Left ventricle myocardium inferior (tissue), 1 donor: ENCODE results near the gene EDN1. TPM values are rescaled to one million over a fixed set of nuclear protein-coding genes. Genes with fewer than 3 reads are reported as not detected.

Experiments used
- DNase-seq: peaks from one replicate; pipeline ENCODE4 v3.0.0-alpha.2; 2020
- H3K27ac ChIP-seq: fragments of 200-600 bp; replicated peaks from 2 replicates; pipeline ENCODE4 v1.8.0; 2021
- H3K27me3 ChIP-seq: fragments of 200-600 bp; 2 replicates; pipeline ENCODE4 v1.8.0; 2021; ENCODE audit warnings: low read depth
- H3K36me3 ChIP-seq: fragments of 200-600 bp; 2 replicates; pipeline ENCODE4 v1.8.0; 2021
- H3K4me1 ChIP-seq: fragments of 200-600 bp; 2 replicates; pipeline ENCODE4 v1.8.0; 2021
- H3K4me3 ChIP-seq: fragments of 200-600 bp; 2 replicates; pipeline ENCODE4 v1.8.0; 2021; ENCODE audit warnings: mild to moderate bottlenecking, moderate library complexity
- H3K9me3 ChIP-seq: fragments of 200-600 bp; replicated peaks from 2 replicates; pipeline ENCODE4 v1.8.0; 2021
- intact Hi-C: fragments of 100-400 bp; cut with micrococcal nuclease; formaldehyde crosslinking; loops from one replicate; pipeline ENCODE4 v1.11.0; 2022
- total RNA-seq: library from RNA; stranded (reverse); fragmentation: NEBNext Ultra II Directional; extraction: Animal tissue kit (Norgen Biotek cat#: 25700); gene quantifications from one replicate; pipeline ENCODE4 v1.2.1, GENCODE V29; 2021
- TF ChIP-seq, protein P1 (sequence below): fragments of 200-600 bp; IDR thresholded peaks from 2 replicates; pipeline ENCODE4 v1.8.0; 2021; ENCODE audit warnings: antibody characterized with exemption, mild to moderate bottlenecking, borderline replicate concordance
- donor health status: DM: no; HTN: yes; CAD: no; lungs with severe emphysema.

EDN1 gene
- total RNA-seq, 1 donor from 2014 or later: 5.9 TPM

GRCh38 chr6:12277386-12277785 is 12.8 kb upstream of the EDN1 start:
- peaks cover 2% of the 10 kb centered on the region for H3K27me3 ChIP-seq
- TF ChIP-seq, protein P1, sequence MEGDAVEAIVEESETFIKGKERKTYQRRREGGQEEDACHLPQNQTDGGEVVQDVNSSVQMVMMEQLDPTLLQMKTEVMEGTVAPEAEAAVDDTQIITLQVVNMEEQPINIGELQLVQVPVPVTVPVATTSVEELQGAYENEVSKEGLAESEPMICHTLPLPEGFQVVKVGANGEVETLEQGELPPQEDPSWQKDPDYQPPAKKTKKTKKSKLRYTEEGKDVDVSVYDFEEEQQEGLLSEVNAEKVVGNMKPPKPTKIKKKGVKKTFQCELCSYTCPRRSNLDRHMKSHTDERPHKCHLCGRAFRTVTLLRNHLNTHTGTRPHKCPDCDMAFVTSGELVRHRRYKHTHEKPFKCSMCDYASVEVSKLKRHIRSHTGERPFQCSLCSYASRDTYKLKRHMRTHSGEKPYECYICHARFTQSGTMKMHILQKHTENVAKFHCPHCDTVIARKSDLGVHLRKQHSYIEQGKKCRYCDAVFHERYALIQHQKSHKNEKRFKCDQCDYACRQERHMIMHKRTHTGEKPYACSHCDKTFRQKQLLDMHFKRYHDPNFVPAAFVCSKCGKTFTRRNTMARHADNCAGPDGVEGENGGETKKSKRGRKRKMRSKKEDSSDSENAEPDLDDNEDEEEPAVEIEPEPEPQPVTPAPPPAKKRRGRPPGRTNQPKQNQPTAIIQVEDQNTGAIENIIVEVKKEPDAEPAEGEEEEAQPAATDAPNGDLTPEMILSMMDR: no peak
- peaks cover 1% of the 10 kb centered on the region for H3K9me3 ChIP-seq
- H3K36me3 ChIP-seq: no peaks in the 10 kb centered on the region
- intact Hi-C loops: no loop called here
- DNase-seq: no peak
- H3K4me1 ChIP-seq: peaks cover 5% of the 10 kb centered on the region
- H3K27ac ChIP-seq: no peak overlapping the region
- no peak overlapping the region for H3K4me3 ChIP-seq

- intact Hi-C loops: no loop called here
- peaks cover 5% of the 10 kb centered on the region for H3K4me1 ChIP-seq
These were observed 11.2 kb upstream of the EDN1 start for GRCh38 chr6:12278915-12279314.

DNA sequence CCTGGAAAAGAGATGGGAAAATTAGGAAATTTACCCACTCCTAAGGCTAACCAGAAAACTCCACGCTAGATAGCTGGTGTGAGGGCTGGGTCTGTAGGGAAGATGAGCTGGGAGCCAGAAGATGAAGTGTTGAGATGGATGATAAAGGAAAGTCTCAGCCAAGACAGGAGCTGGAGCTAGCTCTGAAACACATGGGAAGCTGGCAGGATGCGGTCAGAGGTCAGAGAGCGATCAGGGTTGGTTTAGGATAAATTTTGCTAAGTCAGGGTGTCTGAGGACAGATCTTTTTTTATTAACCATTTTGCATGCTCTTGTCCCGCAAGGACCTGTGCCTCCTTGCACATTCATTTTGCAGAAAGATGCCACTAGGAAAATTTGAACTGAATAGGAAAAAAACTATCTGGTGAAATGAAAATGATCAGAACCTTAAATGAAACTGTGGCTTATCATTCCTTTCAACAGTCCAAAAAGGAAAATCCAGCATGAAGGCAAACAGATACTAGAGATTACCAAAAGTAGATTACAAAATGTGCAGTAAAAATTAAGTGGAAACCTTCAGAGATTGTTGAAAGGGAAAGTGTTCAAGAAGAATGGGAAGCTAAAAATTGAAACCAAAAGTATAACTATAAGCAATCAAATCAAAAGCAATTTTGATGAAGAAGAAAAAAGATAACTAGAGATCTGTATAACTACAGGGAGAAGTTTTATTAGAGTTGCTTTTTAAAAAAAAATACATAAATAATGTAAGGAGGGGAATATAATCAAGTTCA is 10.7 kb upstream of the EDN1 start:
- no peak overlapping the region for H3K4me3 ChIP-seq
- H3K4me1 ChIP-seq: peaks cover 5% of the 10 kb centered on the region
- TF ChIP-seq, protein P1: no peak
- no peaks in the 10 kb centered on the region for H3K36me3 ChIP-seq
- peaks cover 7% of the 10 kb centered on the region for H3K27me3 ChIP-seq
- intact Hi-C loops: no loop called here
- H3K27ac ChIP-seq: no peak overlapping the region
- no peaks in the 10 kb centered on the region for H3K9me3 ChIP-seq
- DNase-seq: no peak

More at GRCh38 chr6:12278915-12279314, 11.2 kb upstream of the EDN1 start:
- Histone ChIP-seq H3K27ac (no peak overlapping the region), H3K9me3 (no peaks in the 10 kb centered on the region), H3K36me3 (no peaks in the 10 kb centered on the region), H3K4me3 (no peak overlapping the region), H3K27me3 (peaks cover 7% of the 10 kb centered on the region)
- TF ChIP-seq, protein P1: no peak
- no peak for DNase-seq

DNA sequence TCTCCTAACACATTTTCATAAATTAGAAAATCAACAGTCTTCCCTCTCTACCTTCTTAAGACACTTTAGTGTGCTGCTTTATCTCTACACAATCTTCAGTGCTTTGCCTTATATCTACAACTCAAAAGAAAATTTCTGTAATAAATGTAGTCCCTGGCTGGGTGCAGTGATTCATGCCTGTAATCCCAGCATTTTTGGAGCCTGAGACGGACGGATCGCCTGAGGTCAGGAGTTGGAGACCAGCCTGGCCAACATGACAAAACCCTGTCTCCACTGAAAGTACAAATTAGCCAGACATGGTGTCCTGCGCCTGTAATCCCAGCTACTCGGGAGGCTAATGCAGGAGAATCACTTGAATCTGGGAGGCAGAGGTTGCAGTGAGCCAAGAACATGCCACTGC is 9.7 kb upstream of the EDN1 start:
- TF ChIP-seq, protein P1: no peak
- no peak for DNase-seq
- Histone ChIP-seq H3K9me3 (no peaks in the 10 kb centered on the region), H3K36me3 (no peaks in the 10 kb centered on the region), H3K27me3 (peaks cover 7% of the 10 kb centered on the region), H3K4me3 (no peak overlapping the region), H3K4me1 (peaks cover 5% of the 10 kb centered on the region), H3K27ac (no peak overlapping the region)
- intact Hi-C loops: no loop called here

GRCh38 chr6:12280902-12281301 is 9.3 kb upstream of the EDN1 start:
- intact Hi-C loops: no loop called here
- H3K36me3 ChIP-seq: no peaks in the 10 kb centered on the region
- TF ChIP-seq, protein P1: no peak
- no peak overlapping the region for H3K4me3 ChIP-seq
- no peaks in the 10 kb centered on the region for H3K9me3 ChIP-seq
- H3K27ac ChIP-seq: no peak overlapping the region
- peaks cover 7% of the 10 kb centered on the region for H3K27me3 ChIP-seq
- H3K4me1 ChIP-seq: peaks cover 5% of the 10 kb centered on the region
- DNase-seq: no peak
